ENCODE measurements around the gene AUTS2. TPM values are rescaled to one million over a fixed set of nuclear protein-coding genes. Genes with fewer than 3 reads are reported as not detected.

Gene AUTS2
- total RNA-seq, 4 donors from 2014 or later, result 29.8 to 114 (median 59.4) TPM

DNA sequence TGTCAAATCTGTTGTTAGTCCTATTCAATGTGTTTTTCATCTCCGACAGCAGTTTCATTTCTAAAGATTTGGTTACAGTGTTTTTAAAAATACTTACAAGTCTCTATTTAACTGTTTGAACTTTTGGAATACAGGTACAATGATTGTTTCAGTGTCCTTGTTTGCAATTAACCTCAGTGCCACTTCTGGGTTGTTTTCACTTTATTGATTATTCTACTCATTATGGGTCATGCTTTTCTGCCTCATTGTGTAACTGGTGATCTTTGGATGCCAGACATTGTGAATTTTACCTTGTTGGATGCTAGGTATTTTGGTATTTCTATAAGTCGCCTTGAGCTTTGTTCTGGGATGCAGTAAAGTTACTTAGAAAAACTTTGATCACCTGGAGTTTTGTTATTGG lies 331.3 kb downstream of the AUTS2 start:
- no peak for DNase-seq
- no peaks in the 10 kb centered on the region for H3K9me3 ChIP-seq
- intact Hi-C loops (cut with DNase I; ENCODE audit: low total_unique reads) (no loop called here), in situ Hi-C loops (cut with MboI; ENCODE audit: low pct_ligation_motif_present in 1 of 4, low pct_unique_long_range_greater_than_20kb in 1 of 4, low sequenced_read_pairs in 3 of 4) (no loop called here)
- H3K27me3 ChIP-seq, result peaks cover 11% of the 10 kb centered on the region
- H3K36me3 ChIP-seq, result no peaks in the 10 kb centered on the region
- 86 to 87% methylated on average over 2 of the region's 2 CpGs for WGBS, 2 donors (ENCODE audit: low coverage in 1 of 2)
- no peaks in the 10 kb centered on the region for H3K4me1 ChIP-seq
- H3K4me3 ChIP-seq, result no peak overlapping the region
- no peak overlapping the region for H3K27ac ChIP-seq
- TF ChIP-seq POLR2A (IDR thresholded peaks at IDR 0.05), result no peak
- TF ChIP-seq POLR2AphosphoS5 (IDR thresholded peaks at IDR 0.05), result no peak
- no peak for TF ChIP-seq EP300 (IDR thresholded peaks at IDR 0.05; ENCODE audit: low read depth)
- no peak for TF ChIP-seq CTCF (IDR thresholded peaks at IDR 0.05)

- Histone ChIP-seq H3K27me3 (no peaks in the 10 kb centered on the region), H3K27ac (no peak overlapping the region), H3K36me3 (no peaks in the 10 kb centered on the region), H3K4me1 (no peaks in the 10 kb centered on the region), H3K9me3 (no peaks in the 10 kb centered on the region), H3K4me3 (no peak overlapping the region)
- in situ Hi-C loops (cut with MboI; ENCODE audit: low pct_ligation_motif_present in 1 of 4, low pct_unique_long_range_greater_than_20kb in 1 of 4, low sequenced_read_pairs in 3 of 4), result no loop called here
- intact Hi-C loops (cut with DNase I; ENCODE audit: low total_unique reads), result no loop called here
- peak; percentile 46 to 53 (median 49) for TF ChIP-seq CTCF (IDR thresholded peaks at IDR 0.05)
- no peak for TF ChIP-seq POLR2A (IDR thresholded peaks at IDR 0.05)
- no peak for DNase-seq
- WGBS, 2 donors (ENCODE audit: low coverage in 1 of 2), result 55 to 56% methylated on average over 2 of the region's 2 CpGs
Observed at GRCh38 chr7:69932034-69932628, 333.9 kb downstream of the AUTS2 start.

- Histone ChIP-seq H3K27me3 (no peaks in the 10 kb centered on the region), H3K36me3 (no peaks in the 10 kb centered on the region), H3K9me3 (no peaks in the 10 kb centered on the region), H3K4me3 (no peak overlapping the region), H3K4me1 (no peaks in the 10 kb centered on the region), H3K27ac (no peak overlapping the region)
- WGBS, 2 donors (ENCODE audit: low coverage in 1 of 2), result 63 to 100% methylated on average over 1 to 5 of the region's 5 CpGs
- intact Hi-C loops (cut with DNase I; ENCODE audit: low total_unique reads), result no loop called here
- TF ChIP-seq POLR2AphosphoS5 (IDR thresholded peaks at IDR 0.05) (no peak), CTCF (IDR thresholded peaks at IDR 0.05) (no peak), EP300 (IDR thresholded peaks at IDR 0.05; ENCODE audit: low read depth) (no peak), POLR2A (IDR thresholded peaks at IDR 0.05) (no peak)
- DNase-seq, result no peak
- in situ Hi-C loops (cut with MboI; ENCODE audit: low pct_ligation_motif_present in 1 of 4, low pct_unique_long_range_greater_than_20kb in 1 of 4, low sequenced_read_pairs in 3 of 4), result no loop called here
Observed at GRCh38 chr7:69934144-69934903, 336.0 kb downstream of the AUTS2 start.

DNA sequence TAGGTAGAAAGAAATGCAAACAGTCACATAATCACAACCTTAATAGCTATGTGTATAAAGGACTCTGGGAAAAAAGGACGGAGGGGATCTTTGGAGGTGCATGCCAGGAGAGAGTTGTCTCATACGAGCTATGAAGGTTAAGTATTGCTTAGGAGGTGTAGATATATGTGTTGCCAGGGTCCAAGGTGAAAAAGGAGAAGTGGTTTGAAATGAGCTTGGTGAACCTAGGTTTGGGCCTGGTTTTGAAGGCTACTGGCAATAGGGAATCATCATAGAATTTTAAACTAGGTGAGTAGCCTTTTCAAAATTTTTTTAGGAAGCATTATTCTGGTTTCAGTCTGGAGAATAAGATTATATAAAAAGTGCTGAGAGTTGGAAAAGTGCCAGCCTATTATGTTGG lies 336.8 kb downstream of the AUTS2 start:
- WGBS, 2 donors (ENCODE audit: low coverage in 1 of 2), result 47 to 94% methylated on average over 2 of the region's 2 CpGs
- no peak for DNase-seq
- in situ Hi-C loops (cut with MboI; ENCODE audit: low pct_ligation_motif_present in 1 of 4, low pct_unique_long_range_greater_than_20kb in 1 of 4, low sequenced_read_pairs in 3 of 4) (no loop called here), intact Hi-C loops (cut with DNase I; ENCODE audit: low total_unique reads) (no loop called here)
- Histone ChIP-seq H3K4me1 (no peaks in the 10 kb centered on the region), H3K27me3 (no peaks in the 10 kb centered on the region), H3K36me3 (no peaks in the 10 kb centered on the region), H3K9me3 (no peaks in the 10 kb centered on the region), H3K4me3 (no peak overlapping the region), H3K27ac (no peak overlapping the region)
- TF ChIP-seq CTCF (IDR thresholded peaks at IDR 0.05), result no peak
- no peak for TF ChIP-seq EP300 (IDR thresholded peaks at IDR 0.05; ENCODE audit: low read depth)
- TF ChIP-seq POLR2AphosphoS5 (IDR thresholded peaks at IDR 0.05), result no peak
- TF ChIP-seq POLR2A (IDR thresholded peaks at IDR 0.05), result no peak
